Measurements from ENCODE around the gene BIN2.

DNA sequence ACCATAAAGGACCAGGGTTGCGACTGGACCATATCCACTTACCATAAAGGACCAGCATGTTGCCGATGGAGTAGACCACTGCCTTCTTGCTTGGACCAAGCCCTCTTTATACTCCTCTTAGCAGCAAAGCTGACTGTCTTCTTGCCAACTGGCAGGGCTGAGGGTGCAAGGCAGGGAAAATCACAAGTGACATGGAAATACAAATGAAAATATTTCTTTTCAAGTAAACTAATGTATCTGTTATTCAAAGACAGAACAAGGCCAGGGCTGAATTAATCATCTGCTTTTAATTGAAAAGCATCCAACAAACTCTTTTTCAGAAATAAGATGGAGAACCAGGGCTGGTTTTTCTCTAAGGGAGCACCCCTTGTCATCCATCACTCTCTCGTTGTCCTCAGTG is 22.6 kb upstream of the BIN2 start, which contains the start of gene CELA1:
- TF ChIP-seq, protein P1, sequence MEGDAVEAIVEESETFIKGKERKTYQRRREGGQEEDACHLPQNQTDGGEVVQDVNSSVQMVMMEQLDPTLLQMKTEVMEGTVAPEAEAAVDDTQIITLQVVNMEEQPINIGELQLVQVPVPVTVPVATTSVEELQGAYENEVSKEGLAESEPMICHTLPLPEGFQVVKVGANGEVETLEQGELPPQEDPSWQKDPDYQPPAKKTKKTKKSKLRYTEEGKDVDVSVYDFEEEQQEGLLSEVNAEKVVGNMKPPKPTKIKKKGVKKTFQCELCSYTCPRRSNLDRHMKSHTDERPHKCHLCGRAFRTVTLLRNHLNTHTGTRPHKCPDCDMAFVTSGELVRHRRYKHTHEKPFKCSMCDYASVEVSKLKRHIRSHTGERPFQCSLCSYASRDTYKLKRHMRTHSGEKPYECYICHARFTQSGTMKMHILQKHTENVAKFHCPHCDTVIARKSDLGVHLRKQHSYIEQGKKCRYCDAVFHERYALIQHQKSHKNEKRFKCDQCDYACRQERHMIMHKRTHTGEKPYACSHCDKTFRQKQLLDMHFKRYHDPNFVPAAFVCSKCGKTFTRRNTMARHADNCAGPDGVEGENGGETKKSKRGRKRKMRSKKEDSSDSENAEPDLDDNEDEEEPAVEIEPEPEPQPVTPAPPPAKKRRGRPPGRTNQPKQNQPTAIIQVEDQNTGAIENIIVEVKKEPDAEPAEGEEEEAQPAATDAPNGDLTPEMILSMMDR (IDR thresholded peaks at IDR 0.05), result no peak
- no peak for TF ChIP-seq CREB1 (CRISPR knock-in tag; IDR thresholded peaks at IDR 0.05)
- no peak for TF ChIP-seq FOXJ3 (CRISPR knock-in tag; IDR thresholded peaks at IDR 0.05; ENCODE audit: borderline replicate concordance)

Measured in WTC11 (cell line).